ENCODE measurements around the gene KLHL10. TPM values are rescaled to one million over a fixed set of nuclear protein-coding genes. Genes with fewer than 3 reads are reported as not detected.
"Not testable (repeated sequence)": the region's sequence is repeated elsewhere in the genome, so short reads cannot be mapped to it uniquely, and the experiment has no call there.

KLHL10 gene
- total RNA-seq, 1 donor from 2014 or later, result 0.15 TPM

DNA sequence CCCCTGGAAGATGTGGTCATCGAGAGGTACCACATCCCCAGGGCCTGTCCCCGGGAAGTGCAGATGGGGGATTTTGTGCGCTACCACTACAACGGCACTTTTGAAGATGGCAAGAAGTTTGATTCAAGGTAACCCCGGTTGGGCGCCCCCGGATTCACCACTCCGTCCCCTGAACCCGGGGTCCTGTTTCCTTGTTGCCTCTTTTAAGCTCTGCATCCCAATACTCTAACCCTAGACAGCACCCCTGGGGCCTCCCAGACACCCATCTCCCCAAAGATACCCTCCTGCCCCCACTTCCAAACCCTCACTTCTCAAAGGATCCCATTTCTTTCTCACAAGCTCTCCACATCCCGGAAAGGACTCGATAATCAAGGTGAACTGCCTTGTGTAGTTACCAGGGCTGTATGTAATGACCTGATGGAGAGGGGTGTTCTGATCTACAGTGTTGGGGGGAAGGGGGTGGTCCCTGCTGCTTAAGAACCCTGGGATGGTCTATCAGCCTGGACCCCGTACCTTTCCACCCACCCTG lies 24.4 kb upstream of the KLHL10 start:
- no peak for DNase-seq (ENCODE audit: low read depth)

DNA sequence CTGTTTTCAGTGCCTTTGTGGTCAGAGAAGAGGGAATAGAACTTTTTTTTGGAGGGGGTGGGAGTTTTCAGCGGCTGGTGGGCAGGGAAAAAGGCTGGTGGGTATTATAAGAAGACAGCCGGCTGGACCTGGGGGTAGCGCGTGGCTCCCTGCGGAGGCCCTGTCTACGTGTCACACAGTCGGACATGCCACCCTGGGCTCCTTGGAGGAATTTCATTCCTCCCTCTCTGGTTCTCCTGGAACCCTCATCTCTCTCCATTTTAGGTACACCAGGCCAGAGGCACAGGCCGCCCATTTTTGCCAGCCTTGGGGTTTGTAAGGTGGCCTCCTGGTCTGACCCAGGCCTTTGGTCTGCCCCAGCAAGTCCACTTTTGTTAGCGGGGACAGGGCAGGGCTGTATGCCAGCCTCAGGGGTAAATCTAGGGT lies 23.9 kb upstream of the KLHL10 start:
- no peak for DNase-seq (ENCODE audit: low read depth)

DNA sequence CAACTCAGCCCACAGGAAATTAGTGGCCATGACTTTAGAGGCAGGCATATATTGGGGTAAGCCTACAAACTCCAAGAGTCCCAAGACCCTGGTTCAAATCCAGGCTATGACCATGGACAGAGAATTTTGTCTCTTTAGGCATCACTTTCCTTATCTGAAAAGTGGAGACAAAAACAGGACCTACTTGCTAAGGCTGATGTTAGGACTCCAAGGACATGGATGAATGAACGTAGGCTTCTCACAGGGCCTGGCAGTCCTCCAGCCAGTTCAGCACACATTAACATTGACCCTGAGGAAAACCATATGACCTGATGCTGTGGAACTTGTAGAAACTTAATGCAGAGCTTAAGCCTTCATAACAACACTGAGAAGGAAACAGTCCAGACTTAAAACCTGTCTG lies 23.4 kb upstream of the KLHL10 start:
- DNase-seq (ENCODE audit: low read depth), result peak; percentile 89

DNA sequence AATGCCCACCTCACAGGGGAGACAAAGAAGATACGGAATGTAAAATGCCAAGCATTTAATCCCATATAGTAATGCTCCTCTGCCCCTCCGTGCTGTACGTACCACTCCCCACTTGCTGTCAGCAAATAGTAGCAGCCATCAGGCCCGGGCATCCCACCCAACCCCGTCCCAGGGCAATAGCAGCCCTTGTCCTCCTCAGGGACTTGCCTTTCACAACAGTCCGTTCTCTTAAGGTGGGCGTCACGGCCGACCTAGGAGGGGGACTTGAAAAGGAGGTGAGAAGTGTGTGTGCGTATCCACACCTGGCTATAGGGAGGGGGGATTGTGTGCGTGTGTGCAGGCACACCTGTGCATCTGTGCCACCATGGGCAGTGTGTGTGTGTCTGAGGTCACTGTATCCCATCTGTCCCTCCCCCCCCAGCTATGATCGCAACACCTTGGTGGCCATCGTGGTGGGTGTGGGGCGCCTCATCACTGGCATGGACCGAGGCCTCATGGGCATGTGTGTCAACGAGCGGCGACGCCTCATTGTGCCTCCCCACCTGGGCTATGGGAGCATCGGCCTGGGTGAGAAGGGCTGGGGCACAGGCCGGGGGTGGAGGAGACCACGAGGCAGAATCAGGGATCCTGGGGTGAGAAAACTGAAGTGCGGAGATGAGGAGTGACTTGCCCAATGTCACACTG lies 20.8 kb upstream of the KLHL10 start:
- DNase-seq (ENCODE audit: low read depth), result no peak

- DNase-seq (ENCODE audit: low read depth), result no peak
Measured at GRCh38 chr17:41818024-41818423, 19.6 kb upstream of the KLHL10 start.

DNA sequence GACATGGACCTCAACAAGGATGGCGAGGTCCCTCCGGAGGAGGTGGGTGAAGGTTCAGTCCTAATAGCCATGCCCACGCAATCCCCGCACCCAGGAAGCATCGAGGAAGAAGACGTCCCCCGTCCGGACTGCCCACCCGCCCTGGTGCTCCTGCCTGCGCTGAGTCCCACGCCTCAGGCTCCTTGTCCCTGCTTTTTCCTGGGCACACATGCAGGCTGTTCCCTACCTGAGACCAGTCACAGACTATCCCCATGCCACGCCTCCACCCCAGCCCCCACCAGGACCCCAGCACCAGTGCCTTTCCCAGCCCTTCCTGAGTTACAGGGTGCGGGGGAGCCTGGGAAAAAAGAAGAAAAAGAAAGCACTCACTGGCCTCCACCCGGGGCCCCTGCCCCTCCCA lies 15.8 kb upstream of the KLHL10 start:
- no peak for DNase-seq (ENCODE audit: low read depth)

DNA sequence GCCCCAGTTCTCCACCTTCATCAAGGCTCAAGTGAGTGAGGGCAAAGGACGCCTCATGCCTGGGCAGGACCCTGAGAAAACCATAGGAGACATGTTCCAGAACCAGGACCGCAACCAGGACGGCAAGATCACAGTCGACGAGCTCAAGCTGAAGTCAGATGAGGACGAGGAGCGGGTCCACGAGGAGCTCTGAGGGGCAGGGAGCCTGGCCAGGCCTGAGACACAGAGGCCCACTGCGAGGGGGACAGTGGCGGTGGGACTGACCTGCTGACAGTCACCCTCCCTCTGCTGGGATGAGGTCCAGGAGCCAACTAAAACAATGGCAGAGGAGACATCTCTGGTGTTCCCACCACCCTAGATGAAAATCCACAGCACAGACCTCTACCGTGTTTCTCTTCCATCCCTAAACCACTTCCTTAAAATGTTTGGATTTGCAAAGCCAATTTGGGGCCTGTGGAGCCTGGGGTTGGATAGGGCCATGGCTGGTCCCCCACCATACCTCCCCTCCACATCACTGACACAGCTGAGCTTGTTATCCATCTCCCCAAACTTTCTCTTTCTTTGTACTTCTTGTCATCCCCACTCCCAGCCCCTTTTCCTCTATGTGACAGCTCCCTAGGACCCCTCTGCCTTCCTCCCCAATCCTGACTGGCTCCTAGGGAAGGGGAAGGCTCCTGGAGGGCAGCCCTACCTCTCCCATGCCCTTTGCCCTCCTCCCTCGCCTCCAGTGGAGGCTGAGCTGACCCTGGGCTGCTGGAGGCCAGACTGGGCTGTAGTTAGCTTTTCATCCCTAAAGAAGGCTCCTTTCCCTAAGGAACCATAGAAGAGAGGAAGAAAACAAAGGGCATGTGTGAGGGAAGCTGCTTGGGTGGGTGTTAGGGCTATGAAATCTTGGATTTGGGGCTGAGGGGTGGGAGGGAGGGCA lies 15.1 kb upstream of the KLHL10 start:
- DNase-seq (ENCODE audit: low read depth), result no peak

GRCh38 chr17:41823141-41823524 lies 14.5 kb upstream of the KLHL10 start:
- DNase-seq (ENCODE audit: low read depth), result no peak

DNA sequence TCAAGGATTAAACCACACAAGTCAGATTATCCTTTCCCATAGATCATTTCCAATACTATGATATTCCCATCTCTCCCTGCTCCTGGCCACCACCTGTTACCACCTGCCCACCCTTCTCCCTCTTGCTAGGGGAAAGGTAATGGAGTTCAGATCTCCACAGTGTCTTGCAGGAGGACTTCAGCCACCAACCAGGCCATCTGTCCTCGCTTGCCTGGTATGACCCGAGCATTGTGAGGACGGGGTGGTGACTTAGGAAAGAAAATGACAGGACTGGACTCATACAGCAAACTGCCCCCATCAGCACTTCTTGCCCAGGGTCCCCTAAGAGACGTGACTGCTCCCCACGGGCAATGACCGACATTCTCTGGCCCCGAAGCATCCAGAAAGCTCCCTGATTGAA lies 14.0 kb upstream of the KLHL10 start:
- DNase-seq (ENCODE audit: low read depth), result no peak

DNA sequence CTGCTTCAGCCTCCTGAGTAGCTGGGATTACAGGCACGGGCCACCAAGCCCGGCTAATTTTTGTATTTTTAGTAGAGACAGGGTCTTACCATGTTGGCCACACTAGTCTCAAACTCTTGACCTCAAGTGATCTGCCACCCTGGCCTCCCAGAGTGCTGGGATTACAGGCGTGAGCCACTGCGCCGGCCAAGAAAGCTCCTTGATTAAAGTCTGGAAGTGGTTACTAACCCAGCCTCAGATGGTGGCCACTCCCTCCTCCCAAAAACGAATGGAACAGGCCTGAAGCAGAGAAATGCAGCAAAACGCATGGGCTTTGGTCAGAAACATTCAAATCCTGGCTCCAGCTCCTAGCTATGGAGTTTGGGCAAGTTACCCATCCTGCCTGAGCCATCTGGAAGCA lies 13.5 kb upstream of the KLHL10 start:
- DNase-seq (ENCODE audit: low read depth), result no peak

DNA sequence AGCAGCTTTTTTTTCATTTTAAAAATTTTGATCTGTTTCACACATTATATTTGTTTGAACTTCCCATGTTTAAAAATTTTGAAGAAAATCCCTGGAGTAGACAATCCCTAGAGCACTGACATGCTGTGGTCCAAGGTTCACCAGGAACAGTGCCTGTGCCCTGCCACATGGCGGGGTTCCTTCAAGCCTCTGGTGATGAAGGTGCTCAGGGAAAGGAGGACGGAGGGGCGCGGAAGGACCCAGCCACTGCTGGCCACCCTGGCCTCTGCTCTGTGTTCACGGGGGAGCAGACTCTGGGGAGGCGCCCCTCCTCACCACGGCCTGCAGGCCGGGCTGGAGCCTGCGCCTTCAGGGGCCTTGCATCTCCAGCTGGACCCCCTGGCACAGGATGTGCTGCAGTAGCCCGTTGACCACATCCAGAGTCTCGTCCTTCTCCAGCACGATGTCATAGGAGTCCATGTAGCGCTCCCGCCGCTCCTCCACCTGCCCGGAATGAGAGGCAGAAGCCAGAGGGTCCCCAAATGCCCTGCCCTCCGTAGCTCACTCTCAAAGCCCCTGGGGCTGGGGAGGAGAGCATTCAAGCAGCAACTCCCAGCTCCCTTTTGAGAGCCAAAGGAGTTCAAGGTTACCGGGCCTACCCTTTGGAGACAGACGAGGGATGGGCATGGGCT lies 12.3 kb upstream of the KLHL10 start:
- DNase-seq (ENCODE audit: low read depth), result no peak

DNA sequence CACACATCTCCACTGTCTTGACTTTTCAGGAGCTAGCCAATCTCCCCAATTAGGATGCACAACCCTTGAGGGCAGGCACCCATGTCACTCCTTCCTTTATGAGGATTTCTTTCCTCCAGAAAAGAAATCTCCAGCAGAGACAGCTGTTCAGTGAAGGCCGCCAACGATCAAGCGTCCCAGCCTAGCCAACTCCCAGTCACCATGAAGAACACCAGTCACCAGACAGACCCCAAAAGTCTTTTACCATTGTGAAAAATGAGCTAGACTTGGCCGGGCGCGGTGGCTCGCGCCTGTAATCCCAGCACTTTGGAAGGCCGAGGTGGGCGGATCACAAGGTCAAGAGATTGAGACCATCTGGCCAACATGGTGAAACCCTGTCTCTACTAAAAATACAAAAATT lies 7.7 kb upstream of the KLHL10 start:
- not testable (repeated sequence) for DNase-seq (ENCODE audit: low read depth)

DNA sequence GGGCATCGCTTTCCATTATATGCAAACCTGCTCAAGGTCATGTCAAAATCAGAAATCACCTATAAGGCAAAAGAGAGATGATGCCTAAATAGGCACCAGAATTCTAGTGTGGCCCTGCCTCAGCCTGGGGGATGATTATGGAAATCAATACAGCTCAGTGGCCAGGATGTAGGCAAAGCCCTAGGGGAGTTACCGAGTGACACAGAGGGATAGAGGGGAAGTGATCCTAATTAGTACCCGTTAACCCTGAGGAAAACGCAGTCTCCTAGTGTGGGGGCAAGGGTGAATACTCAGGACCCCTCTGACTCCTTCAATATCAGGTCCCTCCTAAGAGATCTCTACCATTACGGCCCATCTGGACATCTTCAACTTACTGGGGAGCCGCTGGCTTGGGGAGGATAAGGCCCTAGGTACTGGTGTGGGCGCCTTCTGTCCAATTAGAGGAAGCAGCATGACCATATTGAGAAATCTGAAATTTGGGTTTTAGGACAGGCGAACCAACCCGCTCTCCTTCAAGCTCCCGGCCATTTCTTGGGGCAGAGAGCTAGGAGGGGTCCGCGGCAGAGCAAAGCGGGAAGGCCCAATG lies 2.3 kb upstream of the KLHL10 start:
- DNase-seq (ENCODE audit: low read depth), result no peak

- no peak for DNase-seq (ENCODE audit: low read depth)
Measured at GRCh38 chr17:41835800-41836549, 1.6 kb upstream of the KLHL10 start, which contains the start of gene NT5C3B. TSS of gene NT5C3B (minus strand) at chr17:41836232. CDS start at chr17:41836193, 39 bp downstream.

- no peak for DNase-seq (ENCODE audit: low read depth)
Measured at GRCh38 chr17:41836550-41837196, 952 bp upstream of the KLHL10 start.

DNA sequence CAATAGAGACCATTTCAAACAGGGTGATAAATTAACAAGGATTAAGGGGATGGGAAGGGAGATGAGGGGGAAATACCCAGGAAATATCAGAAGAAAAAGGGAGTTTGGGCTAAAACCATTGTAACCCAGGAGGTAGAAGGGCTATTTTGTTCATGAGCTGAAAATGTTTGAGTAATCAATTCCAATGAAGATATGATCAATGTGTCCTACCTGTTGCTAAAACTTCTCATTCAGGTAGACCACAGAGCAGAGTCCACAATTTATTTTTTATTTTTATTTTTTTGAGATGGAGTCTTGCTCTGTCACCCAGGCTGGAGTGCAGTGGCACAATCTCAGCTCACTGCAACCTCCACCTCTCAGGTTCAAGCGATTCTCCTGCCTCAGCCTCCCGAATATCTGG lies 1.8 kb downstream of the KLHL10 start:
- DNase-seq (ENCODE audit: low read depth), result not testable (repeated sequence)

DNA sequence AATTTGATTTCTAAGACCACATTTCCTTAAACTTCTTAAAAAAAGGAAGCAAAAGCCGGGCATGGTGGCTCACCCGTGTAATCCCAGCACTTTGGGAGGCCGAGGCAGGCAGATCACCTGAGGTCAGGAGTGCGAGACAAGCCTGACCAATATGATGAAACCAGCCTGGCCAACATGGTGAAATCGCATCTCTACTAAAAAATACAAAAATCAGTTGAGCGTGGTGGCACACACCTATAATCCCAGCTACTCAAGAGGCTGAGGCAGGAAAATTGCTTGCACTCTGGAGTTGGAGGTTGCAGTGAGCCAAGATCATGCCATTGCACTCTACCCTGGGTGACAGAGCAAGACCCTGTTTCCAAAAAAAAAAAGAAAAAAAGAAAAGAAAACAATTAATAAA lies 3.2 kb downstream of the KLHL10 start:
- DNase-seq (ENCODE audit: low read depth), result not testable (repeated sequence)

- no peak for DNase-seq (ENCODE audit: low read depth)
Measured at GRCh38 chr17:41844971-41845370, 7.3 kb downstream of the KLHL10 start.

- no peak for DNase-seq (ENCODE audit: low read depth)
Measured at GRCh38 chr17:41848788-41849187, 11.2 kb downstream of the KLHL10 start.

GRCh38 chr17:41849251-41849990 lies 11.8 kb downstream of the KLHL10 start:
- DNase-seq (ENCODE audit: low read depth), result no peak
